Mesenchymal stem cell (in vitro differentiated cells and primary cell): Measurements from ENCODE around the gene HABP2.

ENCODE experiments used
- DNase-seq: peaks from one replicate; pipeline ENCODE4 v3.0.0-alpha.2; 2013
- H2AFZ ChIP-seq: one replicate; pipeline ENCODE4 v1.6.1; 2013; ENCODE audit warnings: low read depth, mild to moderate bottlenecking, control low read depth, inconsistent platforms, low read length, moderate library complexity
- H2AK5ac ChIP-seq: 2 replicates; pipeline ENCODE4 v1.6.1; 2013; ENCODE audit warnings: low read length, moderate library complexity, mild to moderate bottlenecking, inconsistent platforms; ENCODE audit not compliant: severe bottlenecking
- H2BK120ac ChIP-seq: one replicate; pipeline ENCODE4 v1.6.1; 2013; ENCODE audit warnings: low read depth, mild to moderate bottlenecking, inconsistent platforms, low read length, moderate library complexity
- H2BK12ac ChIP-seq, 2 experiments: one replicate each; pipeline ENCODE4 v1.6.1; 2013; ENCODE audit warnings: inconsistent platforms in 2 of 2, low read length in 2 of 2, mild to moderate bottlenecking in 2 of 2, moderate library complexity in 2 of 2, control low read depth in 1 of 2
- H2BK15ac ChIP-seq: one replicate; pipeline ENCODE4 v1.6.1; 2013; ENCODE audit warnings: mild to moderate bottlenecking, low read depth, inconsistent platforms; ENCODE audit not compliant: poor library complexity, severe bottlenecking
- H2BK5ac ChIP-seq: 2 replicates; pipeline ENCODE4 v1.6.1; 2013; ENCODE audit warnings: low read depth, mild to moderate bottlenecking, low read length, control low read depth, inconsistent platforms; ENCODE audit not compliant: poor library complexity, severe bottlenecking
- H3K14ac ChIP-seq, 2 experiments: one replicate each; pipeline ENCODE4 v1.6.1; 2013; ENCODE audit warnings: inconsistent platforms in 2 of 2, low read length in 2 of 2, control low read depth in 1 of 2, mild to moderate bottlenecking in 1 of 2, moderate library complexity in 1 of 2
- H3K18ac ChIP-seq, 2 experiments: one replicate each; pipeline ENCODE4 v1.6.1; 2013; ENCODE audit warnings: inconsistent platforms in 2 of 2, low read length in 2 of 2, control low read depth in 1 of 2, low read depth in 1 of 2, mild to moderate bottlenecking in 1 of 2
- H3K23ac ChIP-seq, 2 experiments: one replicate each; pipeline ENCODE4 v1.6.1; 2013; ENCODE audit warnings: inconsistent platforms in 2 of 2, low read length in 2 of 2, mild to moderate bottlenecking in 2 of 2, moderate library complexity in 2 of 2, control low read depth in 1 of 2
- H3K27ac ChIP-seq: 2 replicates; pipeline ENCODE4 v1.5.1; 2013; ENCODE audit warnings: mild to moderate bottlenecking, moderate library complexity, low read length, control low read depth, inconsistent platforms; ENCODE audit not compliant: poor library complexity, severe bottlenecking
- H3K27me3 ChIP-seq, 2 experiments: 2 replicates each; pipeline versions ENCODE4 v1.6.1 to v1.7.0; 2013; ENCODE audit warnings: low read length in 2 of 2, mild to moderate bottlenecking in 2 of 2, moderate library complexity in 2 of 2, control low read depth in 1 of 2, inconsistent platforms in 1 of 2; ENCODE audit not compliant: control insufficient read depth in 1 of 2, insufficient read depth in 1 of 2
- H3K36me3 ChIP-seq, 2 experiments: 2 replicates each; pipeline versions ENCODE4 v1.6.1 to v1.7.0; 2013; ENCODE audit warnings: low read length in 2 of 2, control low read depth in 1 of 2, inconsistent platforms in 1 of 2, low read depth in 1 of 2, mild to moderate bottlenecking in 1 of 2; ENCODE audit not compliant: insufficient read depth in 2 of 2, control insufficient read depth in 1 of 2
- H3K4ac ChIP-seq, 2 experiments: one replicate each; pipeline ENCODE4 v1.6.1; 2013; ENCODE audit warnings: inconsistent platforms in 2 of 2, low read length in 2 of 2, mild to moderate bottlenecking in 2 of 2, moderate library complexity in 2 of 2, control low read depth in 1 of 2, low read depth in 1 of 2
- H3K4me1 ChIP-seq: 2 replicates; pipeline ENCODE4 v1.6.1; 2013; ENCODE audit warnings: low read depth, low read length, control low read depth; ENCODE audit not compliant: control insufficient read depth, insufficient read depth
- H3K4me2 ChIP-seq: 2 replicates; pipeline ENCODE4 v1.6.1; 2013; ENCODE audit warnings: low read length, mild to moderate bottlenecking, inconsistent platforms; ENCODE audit not compliant: poor library complexity, severe bottlenecking
- H3K4me3 ChIP-seq, 2 experiments: 2 replicates each; pipeline versions ENCODE4 v1.5.1 to v1.7.0; 2013; ENCODE audit warnings: low read length in 2 of 2, mild to moderate bottlenecking in 2 of 2, control low read depth in 1 of 2, low read depth in 1 of 2; ENCODE audit not compliant: insufficient read depth in 1 of 2
- H3K79me1 ChIP-seq: replicated peaks from 2 replicates; pipeline ENCODE4 v1.6.1; 2013; ENCODE audit warnings: mild to moderate bottlenecking, control low read depth, low read length, inconsistent platforms; ENCODE audit not compliant: poor library complexity, severe bottlenecking
- H3K9ac ChIP-seq: 2 replicates; pipeline ENCODE4 v1.7.0; 2013; ENCODE audit warnings: mild to moderate bottlenecking, low read length, moderate library complexity
- H3K9me3 ChIP-seq: 2 replicates; pipeline ENCODE4 v1.7.0; 2013; ENCODE audit warnings: mild to moderate bottlenecking, low read length; ENCODE audit not compliant: control insufficient read depth
- H4K8ac ChIP-seq: one replicate; pipeline ENCODE4 v1.6.1; 2013; ENCODE audit warnings: inconsistent platforms, mild to moderate bottlenecking, low read length, moderate library complexity
- H4K91ac ChIP-seq: one replicate; pipeline ENCODE4 v1.6.1; 2013; ENCODE audit warnings: mild to moderate bottlenecking, low read length, inconsistent platforms
- WGBS: methylation state at CpG from one replicate; pipeline ENCODE4 v1.1.7; 2013; ENCODE audit warnings: mixed read lengths; 5-methylcytosine and 5-hydroxymethylcytosine counted together

The HABP2 gene

DNA sequence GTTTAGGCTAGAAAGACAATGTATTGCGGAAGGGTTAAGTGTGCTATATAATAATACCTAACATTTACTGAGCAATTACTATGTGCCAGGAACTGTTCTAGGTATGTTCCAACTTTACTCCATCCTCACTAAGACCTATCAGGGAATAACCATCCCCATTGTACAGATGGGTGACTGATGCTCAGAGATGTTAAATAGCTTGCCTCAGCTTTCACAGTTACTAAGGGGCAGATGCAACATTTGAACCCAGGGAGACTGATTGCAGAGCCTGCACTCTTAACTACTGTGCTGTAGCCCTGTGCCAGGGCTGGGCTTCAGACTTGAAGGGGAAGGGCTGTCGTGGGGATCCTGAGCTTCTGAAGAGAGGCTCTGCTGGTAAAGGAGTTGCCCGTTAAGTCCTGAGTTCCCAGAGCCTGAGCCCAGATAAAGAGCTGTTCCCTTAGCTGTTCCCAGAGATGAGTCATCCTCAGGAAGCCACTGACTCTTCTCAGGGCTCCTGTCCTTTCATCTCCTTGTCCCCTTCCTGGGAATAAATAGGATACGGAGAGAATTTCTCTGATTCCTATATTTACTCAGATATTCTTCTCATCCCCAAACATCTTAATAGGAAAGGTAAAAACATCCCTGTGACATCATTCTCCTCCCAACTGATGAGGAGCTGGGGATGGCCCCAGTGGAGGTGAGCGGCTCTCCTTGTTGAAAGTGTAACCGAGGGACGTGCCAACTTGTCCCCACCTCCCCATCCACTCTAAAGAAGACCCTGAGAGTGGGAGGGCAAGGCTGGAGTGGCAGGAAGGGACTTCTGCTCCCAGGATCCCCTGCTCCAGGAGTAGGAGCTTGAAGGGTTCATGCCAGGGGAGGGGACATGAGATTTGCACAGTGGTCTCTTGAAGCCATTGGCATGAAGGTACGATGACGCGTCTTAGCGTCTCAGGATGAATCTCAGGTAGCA lies 28.0 kb upstream of the HABP2 start:
- H2BK5ac ChIP-seq = no peak overlapping the region
- H3K79me1 ChIP-seq = no peaks in the 10 kb centered on the region
- H3K27me3 ChIP-seq = peaks cover 17 to 26% of the 10 kb centered on the region in 2 experiments
- no peaks in the 10 kb centered on the region for H3K36me3 ChIP-seq
- no peak overlapping the region for H2BK15ac ChIP-seq
- H3K27ac ChIP-seq = no peak overlapping the region
- H3K4me1 ChIP-seq = no peaks in the 10 kb centered on the region
- H3K18ac ChIP-seq = no peak overlapping the region
- H4K8ac ChIP-seq = no peak overlapping the region
- H2BK120ac ChIP-seq = no peak overlapping the region
- 63% methylated on average over 7 of the region's 11 CpGs for WGBS
- H2BK12ac ChIP-seq = no peak overlapping the region
- no peak overlapping the region for H3K4ac ChIP-seq
- H3K4me2 ChIP-seq = no peak overlapping the region
- DNase-seq = peak; percentile 47
- H3K4me3 ChIP-seq = no peak overlapping the region
- H4K91ac ChIP-seq = no peak overlapping the region
- H3K23ac ChIP-seq = no peak overlapping the region
- H3K9me3 ChIP-seq = no peaks in the 10 kb centered on the region
- H3K9ac ChIP-seq = no peak overlapping the region
- no peak overlapping the region for H3K14ac ChIP-seq
- H2AK5ac ChIP-seq = no peak overlapping the region
- H2AFZ ChIP-seq = no peak overlapping the region

GRCh38 chr10:113525713-113526112 lies 27.1 kb upstream of the HABP2 start:
- Histone ChIP-seq H3K23ac (no peak overlapping the region), H3K9me3 (no peaks in the 10 kb centered on the region), H3K27me3 (peaks cover 18 to 33% of the 10 kb centered on the region in 2 experiments), H2AK5ac (no peak overlapping the region), H4K8ac (no peak overlapping the region), H3K4me2 (no peak overlapping the region), H3K36me3 (no peaks in the 10 kb centered on the region), H3K18ac (no peak overlapping the region), H2AFZ (no peak overlapping the region), H3K4ac (no peak overlapping the region), H2BK12ac (no peak overlapping the region), H3K4me1 (no peaks in the 10 kb centered on the region), H2BK15ac (no peak overlapping the region), H4K91ac (no peak overlapping the region), H3K9ac (no peak overlapping the region), H2BK120ac (no peak overlapping the region), H3K14ac (no peak overlapping the region), H3K27ac (no peak overlapping the region), H3K79me1 (no peaks in the 10 kb centered on the region), H3K4me3 (no peak overlapping the region), H2BK5ac (no peak overlapping the region)
- 87% methylated on average over 4 of the region's 5 CpGs for WGBS
- no peak for DNase-seq

DNA sequence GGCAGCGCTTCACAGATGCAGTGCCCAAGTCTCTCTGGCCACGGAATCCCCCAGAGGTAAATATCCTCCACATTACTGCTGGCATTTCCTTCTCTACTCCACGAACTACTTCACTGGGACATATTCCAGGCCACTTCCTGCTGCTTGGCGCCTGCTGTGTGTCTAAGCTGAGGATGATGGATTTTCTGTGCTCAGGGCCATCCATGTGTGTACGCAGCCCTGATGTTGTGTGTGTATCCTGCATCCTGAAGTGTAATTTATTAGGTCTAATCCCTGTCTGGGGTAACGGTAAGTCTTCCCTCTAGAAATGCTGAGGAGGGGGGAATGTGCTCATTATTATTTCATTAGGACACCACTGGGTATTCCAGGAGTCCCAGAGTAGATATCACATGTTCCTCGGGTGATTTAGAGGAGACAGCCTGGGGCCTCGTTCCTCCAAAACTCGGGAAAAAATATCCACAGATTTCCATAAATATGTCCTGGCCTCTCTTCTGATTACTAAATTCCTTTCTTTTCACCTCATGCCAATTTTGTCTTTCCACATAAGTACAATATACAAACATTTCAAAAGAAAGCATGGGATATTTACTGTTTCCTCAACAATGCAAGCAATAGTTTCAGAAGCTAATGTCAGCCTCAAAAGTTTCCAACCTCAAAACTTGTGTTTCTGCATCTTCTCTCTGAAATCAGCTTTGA lies 25.5 kb upstream of the HABP2 start:
- Histone ChIP-seq H3K18ac (no peak overlapping the region), H3K79me1 (no peaks in the 10 kb centered on the region), H3K27me3 (peaks cover 21 to 35% of the 10 kb centered on the region in 2 experiments), H3K4me1 (no peaks in the 10 kb centered on the region), H2BK120ac (no peak overlapping the region), H4K8ac (no peak overlapping the region), H3K4me3 (no peak overlapping the region), H3K9ac (no peak overlapping the region), H3K4me2 (no peak overlapping the region), H4K91ac (no peak overlapping the region), H3K14ac (no peak overlapping the region), H2BK12ac (no peak overlapping the region), H3K36me3 (no peaks in the 10 kb centered on the region), H3K23ac (no peak overlapping the region), H3K27ac (no peak overlapping the region), H2BK15ac (no peak overlapping the region), H2AFZ (no peak overlapping the region), H2AK5ac (no peak overlapping the region), H3K4ac (no peak overlapping the region), H3K9me3 (no peaks in the 10 kb centered on the region), H2BK5ac (no peak overlapping the region)
- WGBS = 29% methylated on average over 7 of the region's 9 CpGs
- DNase-seq = no peak

GRCh38 chr10:113528876-113529275 lies 24.0 kb upstream of the HABP2 start:
- Histone ChIP-seq H2AFZ (no peak overlapping the region), H2AK5ac (no peak overlapping the region), H3K4me3 (no peak overlapping the region), H3K9me3 (no peaks in the 10 kb centered on the region), H3K14ac (no peak overlapping the region), H2BK12ac (no peak overlapping the region), H3K27me3 (peaks cover 21 to 47% of the 10 kb centered on the region in 2 experiments), H4K91ac (no peak overlapping the region), H2BK120ac (no peak overlapping the region), H3K23ac (no peak overlapping the region), H3K4me2 (no peak overlapping the region), H4K8ac (no peak overlapping the region), H2BK5ac (no peak overlapping the region), H3K9ac (no peak overlapping the region), H3K36me3 (no peaks in the 10 kb centered on the region), H3K27ac (no peak overlapping the region), H3K18ac (no peak overlapping the region), H3K79me1 (no peaks in the 10 kb centered on the region), H2BK15ac (no peak overlapping the region), H3K4me1 (peaks cover 2% of the 10 kb centered on the region), H3K4ac (no peak overlapping the region)
- DNase-seq = no peak
- 84% methylated on average over 5 of the region's 7 CpGs for WGBS
